Measurements from ENCODE around the gene OR5D14. TPM values are rescaled to one million over a fixed set of nuclear protein-coding genes. Genes with fewer than 3 reads are reported as not detected.

Gene OR5D14
- not detected for total RNA-seq

DNA sequence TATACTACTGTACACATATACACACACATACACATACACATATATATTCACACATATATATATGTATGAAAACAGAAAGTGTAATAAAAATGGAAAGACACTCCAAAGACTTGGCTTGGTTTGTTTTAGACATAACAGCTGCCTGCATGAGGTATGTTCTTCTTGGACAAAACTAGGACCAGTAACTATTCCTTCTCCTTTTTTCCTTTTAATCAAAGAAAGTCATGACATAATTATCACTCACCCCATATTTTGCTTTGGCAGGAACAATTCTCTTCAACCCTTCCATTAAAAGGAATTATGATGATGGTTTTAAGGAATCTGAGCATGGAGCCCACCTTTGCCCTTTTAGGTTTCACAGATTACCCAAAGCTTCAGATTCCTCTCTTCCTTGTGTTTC lies at the start of gene OR5D14:
TSS of gene OR5D14 (plus strand) at position 301 of the 400 bp plus-strand sequence. CDS start at position 301, 0 bp downstream.

GRCh38 chr11:55773138-55773537 lies 22.2 kb upstream of the OR5D14 start, which contains the start of gene OR5D13:
TSS of gene OR5D13 (plus strand) at chr11:55773438. CDS start at chr11:55773438, 0 bp downstream.

GRCh38 chr11:55811067-55811466 lies 15.7 kb downstream of the OR5D14 start, which contains the start of gene OR5L1:
TSS of gene OR5L1 (plus strand) at chr11:55811367. CDS start at chr11:55811467, 100 bp downstream.

GRCh38 chr11:55819330-55819729 lies 24.0 kb downstream of the OR5D14 start, which contains the start of gene OR5D18:
TSS of gene OR5D18 (plus strand) at chr11:55819630. CDS start at chr11:55819630, 0 bp downstream.

GRCh38 chr11:55826919-55827318 lies 31.6 kb downstream of the OR5D14 start, which contains the start of gene OR5L2:
TSS of gene OR5L2 (plus strand) at chr11:55827219. CDS start at chr11:55827219, 0 bp downstream.

DNA sequence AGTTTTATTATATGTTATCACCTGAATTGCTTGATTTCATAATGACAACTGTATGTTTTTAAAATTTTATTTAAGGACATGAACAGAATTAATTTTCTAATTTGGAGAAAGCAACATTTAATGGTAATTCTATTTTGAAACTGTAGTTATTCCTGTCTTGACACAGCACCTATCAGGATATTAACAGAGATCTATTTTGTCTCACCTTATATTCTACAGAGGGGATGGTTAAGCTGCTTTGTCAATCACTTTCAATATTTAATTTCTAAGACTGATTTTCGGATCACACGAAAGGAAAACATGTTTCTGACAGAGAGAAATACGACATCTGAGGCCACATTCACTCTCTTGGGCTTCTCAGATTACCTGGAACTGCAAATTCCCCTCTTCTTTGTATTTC lies 43.1 kb downstream of the OR5D14 start, which contains the start of gene OR5D16:
TSS of gene OR5D16 (plus strand) at position 301 of the 400 bp plus-strand sequence. CDS start at position 301, 0 bp downstream.

Other genes with a start within 250 kb of the OR5D14 start
- gene OR4C15, start 241.1 kb upstream of the OR5D14 start, total RNA-seq = not detected
- not detected for gene OR4C16, start 223.4 kb upstream of the OR5D14 start, total RNA-seq
- gene OR4C11, start 187.9 kb upstream of the OR5D14 start, total RNA-seq = not detected
- not detected for gene OR4P4, start 160.4 kb upstream of the OR5D14 start, total RNA-seq
- gene OR4S2, start 147.2 kb upstream of the OR5D14 start, total RNA-seq = not detected
- gene OR4C6, start 133.4 kb upstream of the OR5D14 start, total RNA-seq = not detected
- gene OR5D13, start 22.1 kb upstream of the OR5D14 start, total RNA-seq = not detected
- not detected for gene OR5L1, start 15.8 kb downstream of the OR5D14 start, total RNA-seq
- gene OR5D18, start 24.1 kb downstream of the OR5D14 start, total RNA-seq = not detected
- gene OR5L2, start 31.7 kb downstream of the OR5D14 start, total RNA-seq = not detected
- gene OR5D16, start 43.2 kb downstream of the OR5D14 start, total RNA-seq = not detected
- gene TRIM51, start 87.7 kb downstream of the OR5D14 start, total RNA-seq = not detected
- not detected for gene OR5W2, start 119.0 kb downstream of the OR5D14 start, total RNA-seq
- not detected for gene OR5I1, start 140.8 kb downstream of the OR5D14 start, total RNA-seq
- not detected for gene OR10AG1, start 174.4 kb downstream of the OR5D14 start, total RNA-seq
- not detected for gene OR5F1, start 199.1 kb downstream of the OR5D14 start, total RNA-seq
- gene OR5AS1, start 232.1 kb downstream of the OR5D14 start, total RNA-seq = not detected

Data from activated naive CD4-positive, alpha-beta T cell treated with anti-CD3 and anti-CD28 coated beads, Interleukin-2, amount 10 ng/mL, durations not matched to agents 5 hours and 36 hours (primary cell).